GM18505 (cell line): ENCODE results near the gene NMNAT2.

ENCODE experiments used
- ATAC-seq: cut with Tn5 transposase; IDR thresholded peaks from one replicate; pipeline ENCODE4 v1.9.1; 2021; ENCODE audit not compliant: unreplicated experiment
- POLR2A ChIP-seq: IDR thresholded peaks from 4 replicates; pipeline ENCODE4 v1.6.1; 2011; ENCODE audit warnings: borderline replicate concordance; ENCODE audit not compliant: insufficient read depth, insufficient read length; ENCODE audit errors: extremely low read depth

Gene NMNAT2

DNA sequence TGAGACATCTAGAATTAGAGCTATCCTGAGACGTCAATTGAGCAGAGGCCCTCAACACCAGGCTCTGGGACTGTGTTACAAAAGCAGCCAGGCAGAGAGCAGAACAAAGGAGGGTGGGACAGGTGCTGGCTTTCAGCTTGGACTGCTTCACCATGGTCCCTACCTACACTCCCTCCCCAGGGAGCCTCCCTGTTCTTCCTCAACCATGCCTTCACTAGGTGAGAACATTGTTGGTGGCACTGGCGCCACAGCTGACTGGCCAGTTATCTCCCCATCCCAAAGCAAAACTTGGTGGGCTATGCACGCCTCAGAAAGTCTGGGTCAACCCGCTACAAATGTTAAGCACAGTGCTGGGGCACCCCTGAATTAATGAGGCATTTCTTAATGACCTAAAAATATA is 87.8 kb downstream of the NMNAT2 start:
- no peak for TF ChIP-seq POLR2A
- no peak for ATAC-seq

DNA sequence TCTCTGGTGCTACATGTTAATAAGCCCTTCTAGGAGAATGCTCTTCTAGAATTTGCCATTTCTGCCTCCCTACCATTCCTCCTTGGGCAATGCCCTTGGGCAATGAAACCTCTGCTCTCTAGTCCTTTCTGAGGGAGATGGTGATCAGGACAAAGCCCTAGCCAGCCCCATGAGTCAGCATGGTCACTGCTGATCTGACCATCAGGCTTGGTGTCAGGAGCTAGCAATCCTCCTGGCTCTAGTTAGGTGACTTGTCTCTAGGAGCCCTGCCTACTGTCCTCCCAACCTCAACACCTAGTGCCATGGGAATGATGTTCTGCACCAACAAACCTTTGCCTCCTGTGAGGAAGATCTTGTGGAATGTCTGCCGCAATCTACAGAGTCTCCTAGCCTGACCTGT is 89.8 kb downstream of the NMNAT2 start:
- no peak for TF ChIP-seq POLR2A
- ATAC-seq = no peak

DNA sequence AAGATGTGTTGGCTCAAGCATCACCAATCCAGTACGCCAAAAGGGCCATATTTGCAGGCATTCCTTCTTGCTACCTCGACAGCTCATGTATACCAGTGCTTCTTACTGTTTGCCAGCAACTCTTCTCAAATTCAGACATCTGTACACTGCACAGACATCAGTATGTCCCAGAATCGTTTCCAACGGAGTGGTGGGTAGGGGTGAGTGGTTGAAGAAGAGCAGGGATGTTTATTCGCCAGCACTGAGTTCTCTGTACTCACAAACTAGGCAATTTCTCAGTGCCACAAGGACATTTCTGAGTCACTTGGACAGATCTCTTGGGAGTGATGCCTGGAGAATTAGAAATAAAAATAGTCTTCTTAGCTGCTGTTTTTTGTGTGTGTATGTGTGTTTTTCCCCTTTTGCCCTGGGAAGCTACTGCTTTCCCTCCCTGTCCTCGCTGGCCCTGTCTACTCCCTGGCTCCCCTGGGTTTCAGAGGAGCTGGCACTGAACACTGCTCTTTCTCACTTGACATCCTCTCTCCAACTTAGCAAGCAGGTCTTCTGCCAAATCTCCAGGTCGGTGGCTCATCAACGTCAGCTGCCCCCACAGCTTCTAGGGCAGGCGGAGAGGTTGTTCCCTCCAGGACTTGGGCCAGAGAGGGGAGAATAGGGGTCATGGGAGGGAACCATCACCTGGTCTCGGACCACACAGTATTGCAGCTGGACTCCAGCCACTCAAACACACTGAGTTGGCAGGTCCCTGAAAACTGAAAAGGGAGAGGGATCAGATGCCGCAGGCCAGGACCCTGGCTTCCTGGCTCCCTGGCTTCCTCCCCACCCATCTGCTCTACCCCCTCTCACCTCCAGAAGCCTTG is 90.5 kb downstream of the NMNAT2 start:
- no peak for ATAC-seq

GRCh38 chr1:183323849-183324683 is 94.1 kb downstream of the NMNAT2 start:
- no peak for ATAC-seq
- no peak for TF ChIP-seq POLR2A

More for the DNA sequence above, 90.5 kb downstream of the NMNAT2 start:
- no peak for TF ChIP-seq POLR2A

GRCh38 chr1:183319606-183320005 is 98.6 kb downstream of the NMNAT2 start:
- no peak for TF ChIP-seq POLR2A
- ATAC-seq = no peak

GRCh38 chr1:183319051-183319450 is 99.1 kb downstream of the NMNAT2 start:
- no peak for TF ChIP-seq POLR2A
- no peak for ATAC-seq

DNA sequence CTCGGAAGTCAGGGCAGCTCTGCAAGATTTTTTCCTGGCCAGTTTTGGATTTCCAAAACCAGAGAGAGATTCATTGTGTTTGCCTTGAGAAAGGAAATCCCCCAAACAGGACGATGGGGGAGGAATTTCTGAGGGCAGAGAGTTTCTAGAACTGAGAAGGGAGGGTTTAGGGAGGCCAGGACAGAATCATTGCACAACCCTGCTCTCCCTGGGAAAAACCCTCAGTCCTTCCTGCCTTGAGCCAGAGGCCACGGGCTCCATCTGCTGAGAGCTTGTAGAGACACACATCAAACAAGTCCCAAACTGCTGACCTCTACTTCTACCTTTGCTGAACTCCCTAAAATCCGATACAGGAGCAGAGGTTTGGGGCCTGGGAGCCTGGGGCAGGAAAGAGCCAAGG is 99.7 kb downstream of the NMNAT2 start:
- peak; percentile 59 for ATAC-seq
- no peak for TF ChIP-seq POLR2A

- ATAC-seq = no peak
- no peak for TF ChIP-seq POLR2A
These were observed 102.0 kb downstream of the NMNAT2 start for GRCh38 chr1:183315991-183316758.

DNA sequence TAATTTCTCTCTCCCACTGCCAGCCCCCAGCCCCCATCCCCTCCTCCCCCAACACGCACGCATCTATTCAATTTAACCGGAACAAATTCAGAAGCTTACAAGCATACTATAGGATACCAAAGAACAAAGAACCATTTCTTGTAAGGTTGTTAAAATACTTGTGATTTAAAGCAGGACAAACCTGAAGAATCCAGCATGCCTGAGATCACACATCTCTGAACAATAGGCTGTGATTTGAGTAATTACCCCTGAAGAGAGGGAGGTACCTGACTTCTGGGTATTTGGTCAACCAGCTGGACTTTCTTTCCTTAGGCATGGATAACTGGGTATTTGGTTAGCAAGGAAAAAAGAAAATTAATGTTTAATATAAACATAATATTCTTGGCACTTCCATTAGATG is 105.1 kb downstream of the NMNAT2 start:
- no peak for TF ChIP-seq POLR2A
- ATAC-seq = no peak

DNA sequence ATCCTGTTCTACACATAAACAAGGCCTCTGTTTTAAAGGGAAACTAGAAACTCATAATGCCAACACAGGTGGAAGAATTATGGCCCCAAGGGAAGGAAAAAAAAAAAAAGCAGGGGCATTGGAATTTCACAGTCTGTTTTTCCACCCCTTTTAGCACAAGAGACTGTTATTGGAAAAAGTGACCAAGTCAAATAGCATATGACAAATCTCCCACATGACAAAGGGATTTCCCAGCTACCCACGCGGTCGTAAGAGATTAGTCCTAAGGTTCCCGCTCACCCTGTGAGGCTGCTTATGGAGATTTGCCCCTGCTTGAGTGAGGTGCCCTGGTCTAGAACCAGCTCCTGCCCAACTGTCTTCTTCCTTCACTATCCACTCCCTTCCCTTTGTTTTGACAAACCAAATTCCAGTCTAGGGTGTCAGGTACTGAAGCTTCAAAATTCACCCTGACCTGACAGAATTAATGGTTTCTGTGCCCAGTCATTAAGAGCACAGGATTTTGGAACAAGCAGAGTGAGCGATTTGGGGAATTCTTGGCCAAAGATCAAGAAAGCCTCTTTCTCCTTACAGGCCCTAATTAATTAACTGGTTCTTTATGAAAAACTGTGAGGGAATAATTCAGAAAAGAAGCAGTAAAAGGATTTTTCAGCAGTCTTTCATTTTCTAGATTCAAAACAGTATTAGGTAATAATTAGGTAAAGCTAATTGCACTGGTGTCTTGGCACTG is 107.3 kb downstream of the NMNAT2 start:
- no peak for TF ChIP-seq POLR2A
- no peak for ATAC-seq

DNA sequence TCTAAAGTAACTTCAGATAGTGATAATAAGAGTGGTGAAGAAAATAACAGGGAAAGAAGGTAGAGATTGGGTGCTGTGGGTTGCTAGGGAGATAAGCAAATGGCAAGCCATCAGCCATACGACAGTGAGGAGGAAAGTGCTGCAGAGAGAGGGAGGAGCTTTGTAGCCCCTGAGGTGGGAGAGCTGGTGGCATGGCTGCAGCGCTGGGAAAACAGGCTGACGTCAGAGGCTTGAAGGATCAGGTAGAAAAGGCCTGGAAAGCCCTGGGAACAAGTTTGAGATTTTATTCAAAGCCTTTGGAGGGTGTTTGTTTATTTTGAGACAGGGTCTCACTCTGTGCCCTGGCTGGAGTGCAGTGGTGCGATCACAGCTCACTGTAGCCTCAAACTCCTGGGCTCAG is 109.5 kb downstream of the NMNAT2 start:
- ATAC-seq = no peak
- TF ChIP-seq POLR2A = no peak

- no peak for ATAC-seq
- TF ChIP-seq POLR2A = no peak
These were observed 111.7 kb downstream of the NMNAT2 start for GRCh38 chr1:183306317-183307042.

DNA sequence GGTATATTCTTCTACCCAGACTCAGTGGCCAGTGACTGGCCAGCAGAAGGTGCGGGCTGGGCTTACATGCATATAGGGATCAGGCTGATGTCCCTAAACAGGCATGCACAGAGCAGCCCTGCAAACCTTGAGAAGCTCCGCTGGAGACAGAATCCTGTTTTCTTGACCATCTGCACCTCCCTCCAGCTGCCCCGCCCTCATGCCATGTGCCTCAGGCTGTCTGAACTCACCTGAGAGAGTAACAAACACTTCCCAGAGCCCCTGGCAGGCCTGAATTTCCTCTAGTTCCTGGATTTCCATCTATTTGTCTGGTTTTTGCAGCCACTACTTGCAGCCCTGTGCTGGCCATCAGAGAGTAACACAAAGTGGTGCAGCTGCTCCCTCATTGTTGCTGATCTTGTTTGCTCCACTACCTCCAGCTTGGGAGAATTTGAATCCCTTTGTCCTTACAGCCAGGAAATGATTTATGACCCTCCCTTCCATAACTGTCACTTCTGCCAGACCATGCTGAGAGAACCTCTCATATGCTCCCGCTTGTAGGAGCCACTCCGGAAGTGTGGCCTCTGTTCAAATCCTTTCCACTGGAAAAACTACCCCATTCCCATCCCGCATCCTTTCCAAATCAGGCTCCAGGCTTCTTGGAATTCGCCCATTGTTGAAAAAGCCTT is 113.6 kb downstream of the NMNAT2 start:
- TF ChIP-seq POLR2A = no peak

More for the DNA sequence above, 113.6 kb downstream of the NMNAT2 start:
- no peak for ATAC-seq
